HEK293T (cell line): Measurements from ENCODE around the gene AGMO.

Experiments
- CTCF ChIA-PET: fragments of 350-600 bp; formaldehyde crosslinking; extraction: SDS; loops from one replicate; lab custom pipeline; 2021; ENCODE audit warnings: antibody characterized with exemption, inconsistent platforms; lab: Yijun Ruan, JAX
- POLR2A ChIA-PET: fragments of 350-600 bp; formaldehyde crosslinking; extraction: SDS; loops from one replicate; lab custom pipeline; 2020; ENCODE audit warnings: antibody characterized with exemption, inconsistent platforms; lab: Yijun Ruan, JAX
- DNase-seq: peaks from one replicate; pipeline ENCODE4 v3.0.0; 2012; ENCODE audit warnings: mixed read lengths; ENCODE audit errors: extremely low spot score
- ARNT ChIP-seq: fragments of 450-650 bp; IDR thresholded peaks from 2 replicates; pipeline ENCODE4 v1.6.1; 2017; ENCODE audit warnings: mild to moderate bottlenecking
- BHLHE40 ChIP-seq: fragments of 450-650 bp; IDR thresholded peaks from 2 replicates; pipeline ENCODE4 v1.6.1; 2016; ENCODE audit warnings: mild to moderate bottlenecking, moderate library complexity, borderline replicate concordance
- CTBP1 ChIP-seq: fragments of 450-650 bp; IDR thresholded peaks from 2 replicates; pipeline ENCODE4 v1.6.1; 2016; ENCODE audit warnings: borderline replicate concordance
- ELF4 ChIP-seq: fragments of 450-650 bp; IDR thresholded peaks from 2 replicates; pipeline ENCODE4 v1.6.1; 2017; ENCODE audit warnings: antibody characterized with exemption
- FOXA1 ChIP-seq: fragments of 450-650 bp; IDR thresholded peaks from 2 replicates; pipeline ENCODE4 v1.6.1; 2016; ENCODE audit warnings: mild to moderate bottlenecking
- FOXK2 ChIP-seq: fragments of 450-650 bp; IDR thresholded peaks from 2 replicates; pipeline ENCODE4 v1.6.1; 2016; ENCODE audit warnings: mild to moderate bottlenecking
- FOXM1 ChIP-seq: fragments of 450-650 bp; IDR thresholded peaks from 2 replicates; pipeline ENCODE4 v1.6.1; 2017; ENCODE audit warnings: mild to moderate bottlenecking, borderline replicate concordance
- HDGF ChIP-seq: fragments of 450-650 bp; IDR thresholded peaks from 2 replicates; pipeline ENCODE4 v1.6.1; 2017; ENCODE audit warnings: antibody characterized with exemption, borderline replicate concordance
- L3MBTL2 ChIP-seq: fragments of 450-650 bp; conservative IDR thresholded peaks from 2 replicates; pipeline ENCODE4 v1.6.1; 2016; ENCODE audit warnings: mild to moderate bottlenecking
- LEF1 ChIP-seq: fragments of 450-650 bp; IDR thresholded peaks from 2 replicates; pipeline ENCODE4 v1.6.1; 2017; ENCODE audit warnings: mild to moderate bottlenecking, borderline replicate concordance
- NFRKB ChIP-seq: fragments of 450-650 bp; IDR thresholded peaks from 2 replicates; pipeline ENCODE4 v1.6.1; 2016; ENCODE audit warnings: mild to moderate bottlenecking, moderate library complexity
- SP1 ChIP-seq: fragments of 450-650 bp; IDR thresholded peaks from 2 replicates; pipeline ENCODE4 v1.6.1; 2017
- SUZ12 ChIP-seq: fragments of 450-650 bp; IDR thresholded peaks from 2 replicates; pipeline ENCODE4 v1.6.1; 2016; ENCODE audit warnings: mild to moderate bottlenecking
- TARDBP ChIP-seq: fragments of 450-650 bp; IDR thresholded peaks from 2 replicates; pipeline ENCODE4 v1.6.1; 2016
- ZNF384 ChIP-seq: fragments of 450-650 bp; IDR thresholded peaks from 2 replicates; pipeline ENCODE4 v1.6.1; 2016
- TF ChIP-seq, protein P1 (sequence below): fragments of 450-650 bp; IDR thresholded peaks from 2 replicates; pipeline ENCODE4 v1.6.1; 2016

AGMO gene

DNA sequence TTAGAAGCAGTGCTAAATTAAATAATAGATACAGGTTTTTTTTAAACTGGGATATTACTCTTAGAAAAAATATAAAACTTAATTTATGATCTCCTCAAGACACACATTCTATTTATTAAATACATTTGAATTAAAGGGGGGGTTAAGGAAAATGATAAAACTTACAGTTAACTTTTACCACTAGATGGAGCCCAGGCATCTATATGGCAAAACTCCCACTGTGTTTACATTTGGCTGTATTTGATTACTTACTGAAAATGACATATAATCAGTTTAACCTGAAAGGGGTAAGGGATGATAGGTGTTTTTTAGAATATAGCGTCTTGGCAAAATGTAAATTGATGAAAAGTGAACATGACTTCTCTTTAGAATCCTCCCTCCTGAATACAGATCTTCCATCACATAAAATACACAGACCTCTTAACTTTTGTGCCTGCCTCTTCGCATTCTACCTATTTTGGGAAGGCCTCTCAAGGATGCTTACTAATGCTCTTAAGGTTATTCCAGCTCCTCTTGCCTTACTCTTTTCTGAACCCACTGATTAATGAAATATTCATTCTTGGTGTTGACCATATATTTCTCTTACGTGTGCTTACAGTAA lies 235.7 kb downstream of the AGMO start:
- ChIA-PET CTCF (interaction anchor here (1.2 to 1.5 kb wide), 2 partner anchors 9 to 395 kb away, joined by 5 read pairs; no protein-coding TSS in a partner anchor), POLR2A (no interaction called here)
- DNase-seq = no peak
- no peak for TF ChIP-seq HDGF

DNA sequence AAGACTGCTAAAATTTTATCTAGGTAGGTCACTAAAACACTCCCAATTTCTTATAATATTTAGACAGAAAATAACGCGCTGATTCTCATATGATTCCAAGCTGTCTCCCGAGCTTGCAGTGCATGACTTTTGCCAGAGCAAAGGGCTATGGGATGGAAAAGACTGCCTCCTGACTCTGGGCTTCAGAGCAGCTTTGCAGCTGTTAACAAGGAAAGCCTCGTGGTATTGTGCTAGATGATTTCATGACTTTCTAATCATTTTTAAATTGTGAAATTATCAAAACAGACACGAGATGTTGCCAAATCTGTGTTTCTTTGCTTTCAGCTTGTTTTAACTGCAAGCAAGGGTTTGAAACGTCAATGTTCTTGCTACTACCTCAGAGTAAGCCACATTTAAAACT lies 238.3 kb downstream of the AGMO start:
- no peak for DNase-seq
- no peak for TF ChIP-seq FOXK2
- no peak for TF ChIP-seq LEF1
- TF ChIP-seq SUZ12 = no peak
- POLR2A ChIA-PET = no interaction called here
- CTCF ChIA-PET = interaction anchor here (0.6 kb wide), 1 partner anchor 232 kb away, joined by 3 read pairs; no protein-coding TSS in a partner anchor

DNA sequence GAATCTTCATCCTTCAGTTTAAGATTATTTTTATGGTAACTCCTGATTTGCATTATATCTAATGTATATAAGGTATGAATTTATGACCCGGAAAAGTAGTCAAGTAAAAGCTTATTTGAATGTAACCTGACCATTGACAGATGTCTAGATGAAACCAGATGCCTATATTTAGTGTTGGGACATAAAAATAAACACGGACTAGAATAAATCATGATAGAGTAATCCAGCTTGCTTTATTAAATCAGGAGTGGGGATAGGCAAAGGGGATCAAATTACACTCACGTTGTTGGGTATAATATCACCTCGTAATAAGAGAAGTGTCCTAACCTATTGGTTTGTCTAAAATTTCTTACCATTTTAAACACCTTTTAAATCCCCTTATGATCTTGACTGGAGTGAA lies 244.6 kb downstream of the AGMO start:
- DNase-seq = no peak
- POLR2A ChIA-PET = no interaction called here
- TF ChIP-seq SP1 = no peak
- TF ChIP-seq, protein P1, sequence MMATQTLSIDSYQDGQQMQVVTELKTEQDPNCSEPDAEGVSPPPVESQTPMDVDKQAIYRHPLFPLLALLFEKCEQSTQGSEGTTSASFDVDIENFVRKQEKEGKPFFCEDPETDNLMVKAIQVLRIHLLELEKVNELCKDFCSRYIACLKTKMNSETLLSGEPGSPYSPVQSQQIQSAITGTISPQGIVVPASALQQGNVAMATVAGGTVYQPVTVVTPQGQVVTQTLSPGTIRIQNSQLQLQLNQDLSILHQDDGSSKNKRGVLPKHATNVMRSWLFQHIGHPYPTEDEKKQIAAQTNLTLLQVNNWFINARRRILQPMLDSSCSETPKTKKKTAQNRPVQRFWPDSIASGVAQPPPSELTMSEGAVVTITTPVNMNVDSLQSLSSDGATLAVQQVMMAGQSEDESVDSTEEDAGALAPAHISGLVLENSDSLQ = peak; percentile 56
- CTCF ChIA-PET = no interaction called here

DNA sequence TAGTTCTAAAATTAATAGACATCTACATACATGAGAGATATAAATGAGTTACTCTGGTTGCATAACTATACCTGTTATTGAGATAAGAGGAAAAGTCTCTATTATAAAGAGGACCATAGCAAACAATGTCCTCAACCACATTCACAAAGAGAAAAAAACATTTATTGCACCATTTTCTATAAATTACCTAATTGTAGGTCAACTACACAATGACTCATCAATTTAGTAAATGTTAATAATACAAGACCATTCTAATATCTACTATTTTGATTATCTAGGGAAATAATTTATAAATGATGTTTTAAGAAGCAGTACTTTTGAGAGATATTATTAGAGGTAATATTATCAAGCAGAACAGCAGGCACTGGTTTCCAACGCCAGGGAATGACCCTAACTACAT lies 246.1 kb downstream of the AGMO start:
- no peak for DNase-seq
- POLR2A ChIA-PET = no interaction called here
- TF ChIP-seq HDGF (no peak), SP1 (no peak), FOXM1 (no peak), BHLHE40 (no peak), ELF4 (no peak)
- CTCF ChIA-PET = no interaction called here

DNA sequence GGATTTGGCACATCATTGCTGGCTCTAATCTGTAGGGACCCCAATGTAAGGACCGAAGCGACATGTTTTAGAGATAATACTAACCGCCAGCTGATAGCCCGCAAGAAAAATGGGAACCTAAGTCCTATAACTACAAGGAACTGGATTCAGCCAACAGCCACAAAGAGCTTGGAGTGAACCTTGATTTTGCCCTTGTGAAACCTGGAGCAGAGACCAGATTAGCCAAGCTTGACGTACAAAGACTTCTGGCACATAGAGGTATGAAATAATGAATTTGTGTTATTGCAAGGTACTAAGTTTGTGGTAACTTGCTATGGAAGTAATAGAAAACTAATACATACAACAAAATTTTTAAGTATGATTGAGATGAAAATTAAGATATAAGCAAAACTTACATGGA lies 246.9 kb downstream of the AGMO start:
- DNase-seq = no peak
- ChIA-PET POLR2A (no interaction called here), CTCF (interaction anchor here (0.6 kb wide), 1 partner anchor 46 kb away, joined by 3 read pairs; no protein-coding TSS in a partner anchor)
- TF ChIP-seq LEF1 (no peak), FOXK2 (no peak), SP1 (no peak), SUZ12 (no peak), NFRKB (no peak), ARNT (no peak), FOXA1 (no peak)
- TF ChIP-seq, protein P1 = no peak

DNA sequence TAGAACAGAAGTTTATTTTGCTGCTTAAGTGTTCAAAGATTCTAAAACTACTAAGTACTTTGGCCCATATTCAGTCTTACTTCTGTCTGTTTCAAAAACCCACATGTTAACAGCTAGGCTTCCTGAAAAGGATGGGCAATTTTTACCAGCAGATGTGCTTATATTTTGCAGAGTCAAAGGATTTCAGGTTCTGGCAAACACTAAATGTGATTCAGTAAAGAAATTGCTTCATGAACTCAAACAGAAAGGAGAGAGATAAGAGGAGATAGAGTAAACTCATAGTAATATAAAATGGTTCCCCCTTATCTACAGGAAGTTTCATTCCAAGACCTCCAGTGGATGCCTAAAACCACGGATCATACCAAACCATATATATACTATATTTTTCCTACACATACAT lies 248.5 kb downstream of the AGMO start:
- TF ChIP-seq LEF1 = no peak
- TF ChIP-seq, protein P1 = no peak
- no peak for TF ChIP-seq CTBP1
- TF ChIP-seq BHLHE40 = no peak
- no peak for TF ChIP-seq ZNF384
- no peak for TF ChIP-seq FOXA1
- TF ChIP-seq NFRKB = no peak
- TF ChIP-seq SP1 = no peak
- TF ChIP-seq TARDBP = no peak
- TF ChIP-seq ELF4 = no peak
- TF ChIP-seq FOXM1 = no peak
- TF ChIP-seq ARNT = no peak
- TF ChIP-seq FOXK2 = no peak
- TF ChIP-seq HDGF = no peak
- TF ChIP-seq L3MBTL2 = no peak
- no peak for TF ChIP-seq SUZ12
- ChIA-PET CTCF (no interaction called here), POLR2A (no interaction called here)
- no peak for DNase-seq

DNA sequence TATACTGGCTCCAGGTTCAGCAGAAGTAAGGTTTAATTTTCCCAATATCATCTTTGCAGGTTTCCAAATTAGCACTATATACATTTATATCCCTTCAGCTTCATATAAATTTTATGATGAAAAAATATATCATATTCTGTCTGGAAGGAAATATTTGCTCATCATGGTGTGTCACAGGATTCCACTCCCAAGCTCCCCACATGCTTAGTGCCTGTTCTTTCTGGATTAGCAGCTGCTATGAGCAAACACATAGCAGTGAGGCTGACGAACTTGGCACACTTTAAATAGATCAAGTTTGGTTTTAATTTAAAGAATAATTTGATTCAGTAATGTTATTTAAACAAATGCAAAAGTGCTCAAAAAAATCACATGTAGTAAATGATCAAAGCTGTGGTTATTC lies 251.9 kb downstream of the AGMO start:
- POLR2A ChIA-PET = no interaction called here
- no peak for TF ChIP-seq ARNT
- TF ChIP-seq LEF1 = no peak
- TF ChIP-seq FOXA1 = no peak
- TF ChIP-seq ELF4 = no peak
- no peak for TF ChIP-seq TARDBP
- TF ChIP-seq, protein P1 = no peak
- no peak for TF ChIP-seq BHLHE40
- TF ChIP-seq FOXM1 = no peak
- no peak for TF ChIP-seq SUZ12
- no peak for TF ChIP-seq SP1
- TF ChIP-seq FOXK2 = no peak
- TF ChIP-seq HDGF = no peak
- no peak for TF ChIP-seq CTBP1
- TF ChIP-seq NFRKB = no peak
- TF ChIP-seq L3MBTL2 = no peak
- no peak for TF ChIP-seq ZNF384
- no peak for DNase-seq
- CTCF ChIA-PET = no interaction called here
